ENCODE data around the gene NDUFA11. TPM values are rescaled to one million over a fixed set of nuclear protein-coding genes. Genes with fewer than 3 reads are reported as not detected.
"Not testable (repeated sequence)": the region's sequence is repeated elsewhere in the genome, so short reads cannot be mapped to it uniquely, and the experiment has no call there.

Gene NDUFA11
- total and polyA plus RNA-seq, 2 donors (not counting 1 experiment from before 2014, with no cell fraction given) = 115 to 276 TPM

GRCh38 chr19:5863030-5863665, 40.4 kb downstream of the NDUFA11 start:
- H3K79me2 ChIP-seq (ENCODE audit: control insufficient read depth, insufficient read depth, low read length) = no peaks in the 10 kb centered on the region
- H3K4me2 ChIP-seq (replicated peaks; ENCODE audit: low read depth, low read length, poor library complexity, severe bottlenecking) = no peak overlapping the region
- no peak overlapping the region for H3K27ac ChIP-seq (ENCODE audit: low read length in 2 of 2)
- CTCF ChIA-PET = no interaction called here
- no peaks in the 10 kb centered on the region for H3K36me3 ChIP-seq (replicated peaks in 1 of 2; ENCODE audit: control extremely low read depth in 1 of 2, control insufficient read depth in 1 of 2, extremely low read depth in 1 of 2, insufficient read depth in 2 of 2, low read length in 1 of 2)
- H3K4me1 ChIP-seq (ENCODE audit: control insufficient read depth in 2 of 2, insufficient read depth in 2 of 2, low read length in 2 of 2) = no peaks in the 10 kb centered on the region
- Mint-ChIP-seq H3K4me3 (no peak overlapping the region), H3K27me3 (peaks cover 16% of the 10 kb centered on the region), H3K9me3 (ENCODE audit: insufficient read depth) (no peaks in the 10 kb centered on the region), H3K4me1 (no peaks in the 10 kb centered on the region), H3K27ac (no peak overlapping the region)
- H4K20me1 ChIP-seq (ENCODE audit: control insufficient read depth, insufficient read depth, low read length, poor library complexity, severe bottlenecking) = no peaks in the 10 kb centered on the region
- no peak for TF ChIP-seq EZH2 (IDR thresholded peaks at IDR 0.05; ENCODE audit: borderline replicate concordance, insufficient read depth, low read depth, low read length, poor library complexity, severe bottlenecking)
- TF ChIP-seq CTCF (IDR thresholded peaks at IDR 0.05) = no peak
- H3K4me3 ChIP-seq (ENCODE audit: control extremely low read depth in 1 of 5, extremely low read depth in 1 of 5, insufficient read depth in 1 of 5, low read depth in 2 of 5, low read length in 4 of 5) = no peak overlapping the region
- ATAC-seq (ENCODE audit: low read depth) = no peak
- no peak overlapping the region for H2AFZ ChIP-seq (ENCODE audit: insufficient read depth, low read depth, low read length, poor library complexity, severe bottlenecking)
- WGBS (ENCODE audit: insufficient coverage) = 81% methylated on average over 7 of the region's 11 CpGs
- peaks cover 0 to 3% (median 0%) of the 10 kb centered on the region in 3 donors for H3K9me3 ChIP-seq (ENCODE audit: control extremely low read depth in 1 of 3, control insufficient read depth in 2 of 3, insufficient read depth in 1 of 3, low read length in 2 of 3)
- H3K9ac ChIP-seq (ENCODE audit: low read length) = no peak overlapping the region
- peaks cover 0 to 4% (median 0%) of the 10 kb centered on the region in 4 experiments for H3K27me3 ChIP-seq (replicated peaks in 1 of 4; ENCODE audit: control extremely low read depth in 1 of 4, control insufficient read depth in 3 of 4, insufficient read depth in 4 of 4, low read length in 3 of 4)
- intact Hi-C loops (cut with micrococcal nuclease) = no loop called here
- no peak for DNase-seq
- POLR2A ChIA-PET = no interaction called here

GRCh38 chr19:5857203-5858081, 46.1 kb downstream of the NDUFA11 start:
- Histone ChIP-seq H3K4me3 (ENCODE audit: control extremely low read depth in 1 of 5, extremely low read depth in 1 of 5, insufficient read depth in 1 of 5, low read depth in 2 of 5, low read length in 4 of 5) (no peak overlapping the region), H2AFZ (ENCODE audit: insufficient read depth, low read depth, low read length, poor library complexity, severe bottlenecking) (no peak overlapping the region), H3K4me2 (replicated peaks; ENCODE audit: low read depth, low read length, poor library complexity, severe bottlenecking) (no peak overlapping the region), H3K27ac (ENCODE audit: low read length in 2 of 2) (no peak overlapping the region), H4K20me1 (ENCODE audit: control insufficient read depth, insufficient read depth, low read length, poor library complexity, severe bottlenecking) (no peaks in the 10 kb centered on the region), H3K36me3 (replicated peaks in 1 of 2; ENCODE audit: control extremely low read depth in 1 of 2, control insufficient read depth in 1 of 2, extremely low read depth in 1 of 2, insufficient read depth in 2 of 2, low read length in 1 of 2) (no peaks in the 10 kb centered on the region), H3K79me2 (ENCODE audit: control insufficient read depth, insufficient read depth, low read length) (no peaks in the 10 kb centered on the region), H3K9ac (ENCODE audit: low read length) (no peak overlapping the region), H3K4me1 (ENCODE audit: control insufficient read depth in 2 of 2, insufficient read depth in 2 of 2, low read length in 2 of 2) (no peaks in the 10 kb centered on the region), H3K27me3 (replicated peaks in 1 of 4; ENCODE audit: control extremely low read depth in 1 of 4, control insufficient read depth in 3 of 4, insufficient read depth in 4 of 4, low read length in 3 of 4) (no peaks in the 10 kb centered on the region), H3K9me3 (ENCODE audit: control extremely low read depth in 1 of 3, control insufficient read depth in 2 of 3, insufficient read depth in 1 of 3, low read length in 2 of 3) (peaks cover 0 to 11% (median 0%) of the 10 kb centered on the region in 3 donors)
- H3K27me3 Mint-ChIP-seq = peaks cover 12% of the 10 kb centered on the region
- no peak overlapping the region for H3K4me3 Mint-ChIP-seq
- H3K9me3 Mint-ChIP-seq (ENCODE audit: insufficient read depth) = no peaks in the 10 kb centered on the region
- no peak for DNase-seq
- H3K4me1 Mint-ChIP-seq = no peaks in the 10 kb centered on the region
- ChIA-PET CTCF (no interaction called here), POLR2A (no interaction called here)
- WGBS (ENCODE audit: insufficient coverage) = 92% methylated on average over 16 of the region's 18 CpGs
- no peak for ATAC-seq (ENCODE audit: low read depth)
- no peak for TF ChIP-seq EZH2 (IDR thresholded peaks at IDR 0.05; ENCODE audit: borderline replicate concordance, insufficient read depth, low read depth, low read length, poor library complexity, severe bottlenecking)
- no peak for TF ChIP-seq CTCF (IDR thresholded peaks at IDR 0.05)
- H3K27ac Mint-ChIP-seq = no peak overlapping the region
- intact Hi-C loops (cut with micrococcal nuclease) = no loop called here

- intact Hi-C loops (cut with micrococcal nuclease); H3K4me3 Mint-ChIP-seq: not testable (repeated sequence)
- WGBS (ENCODE audit: insufficient coverage) = 84% methylated on average over 9 of the region's 9 CpGs
Measured at GRCh38 chr19:5855151-5855550, 48.4 kb downstream of the NDUFA11 start.

More at GRCh38 chr19:5855151-5855550, 48.4 kb downstream of the NDUFA11 start:
- H3K27me3 Mint-ChIP-seq; H3K27ac Mint-ChIP-seq; H3K4me2 ChIP-seq (replicated peaks; ENCODE audit: low read depth, low read length, poor library complexity, severe bottlenecking); H3K4me3 ChIP-seq (ENCODE audit: control extremely low read depth in 1 of 5, extremely low read depth in 1 of 5, insufficient read depth in 1 of 5, low read depth in 2 of 5, low read length in 4 of 5); DNase-seq; CTCF ChIA-PET; H3K4me1 ChIP-seq (ENCODE audit: control insufficient read depth in 2 of 2, insufficient read depth in 2 of 2, low read length in 2 of 2); H2AFZ ChIP-seq (ENCODE audit: insufficient read depth, low read depth, low read length, poor library complexity, severe bottlenecking); H3K9me3 Mint-ChIP-seq (ENCODE audit: insufficient read depth); H3K4me1 Mint-ChIP-seq; H3K36me3 ChIP-seq (replicated peaks in 1 of 2; ENCODE audit: control extremely low read depth in 1 of 2, control insufficient read depth in 1 of 2, extremely low read depth in 1 of 2, insufficient read depth in 2 of 2, low read length in 1 of 2); H4K20me1 ChIP-seq (ENCODE audit: control insufficient read depth, insufficient read depth, low read length, poor library complexity, severe bottlenecking); POLR2A ChIA-PET; H3K79me2 ChIP-seq (ENCODE audit: control insufficient read depth, insufficient read depth, low read length); H3K27me3 ChIP-seq (replicated peaks in 1 of 4; ENCODE audit: control extremely low read depth in 1 of 4, control insufficient read depth in 3 of 4, insufficient read depth in 4 of 4, low read length in 3 of 4); H3K9ac ChIP-seq (ENCODE audit: low read length); ATAC-seq (ENCODE audit: low read depth); H3K27ac ChIP-seq (ENCODE audit: low read length in 2 of 2): not testable (repeated sequence)
- H3K9me3 ChIP-seq (ENCODE audit: control extremely low read depth in 1 of 3, control insufficient read depth in 2 of 3, insufficient read depth in 1 of 3, low read length in 2 of 3) = peaks cover 0 to 11% (median 0%) of the 10 kb centered on the region in 3 donors

Data from B cell (primary cell).